H1 (cell line): Measurements from ENCODE around the gene NELL1. TPM values are rescaled to one million over a fixed set of nuclear protein-coding genes. Genes with fewer than 3 reads are reported as not detected.

Experiments used
- CTCF ChIA-PET: fragments of 300-600 bp; sonication (Branson Sonifier 250); formaldehyde crosslinking; loops from one replicate; lab custom pipeline; 2021; ENCODE audit not compliant: partially characterized antibody; lab: Charles Lee
- POLR2A ChIA-PET: fragments of 300-600 bp; sonication (Branson Sonifier 250); formaldehyde crosslinking; loops from one replicate; lab custom pipeline; 2021; ENCODE audit warnings: inconsistent platforms; ENCODE audit not compliant: partially characterized antibody; lab: Charles Lee
- DNase-seq, 2 experiments: peaks; one replicate each; pipeline versions ENCODE4 v3.0.0 to v3.0.0-alpha.2; 2010 to 2022; ENCODE audit warnings: low spot score in 2 of 2, low read depth in 1 of 2, mixed read lengths in 1 of 2
- FAIRE-seq: peaks from 2 replicates; lab custom pipeline; 2011; peaks lifted over from hg19 to GRCh38; lab: Jason Lieb, UNC
- H2AFZ ChIP-seq: 2 replicates; pipeline ENCODE4 v1.8.1; 2012; ENCODE audit warnings: low read length, inconsistent platforms
- H2AK5ac ChIP-seq: 2 replicates; pipeline ENCODE4 v1.6.1; 2013; ENCODE audit warnings: low read depth, low read length
- H2BK120ac ChIP-seq: replicated peaks from 2 replicates; pipeline ENCODE3; 2013; ENCODE audit warnings: low read depth, low read length, inconsistent platforms
- H2BK12ac ChIP-seq: 2 replicates; pipeline ENCODE4 v1.6.1; 2013; ENCODE audit warnings: low read depth, low read length
- H2BK15ac ChIP-seq: 2 replicates; pipeline ENCODE4 v1.6.1; 2013; ENCODE audit warnings: low read length
- H2BK20ac ChIP-seq: 2 replicates; pipeline ENCODE4 v1.6.1; 2013; ENCODE audit warnings: low read length
- H2BK5ac ChIP-seq: 2 replicates; pipeline ENCODE4 v1.6.1; 2013; ENCODE audit warnings: low read depth, low read length
- H3K14ac ChIP-seq: 2 replicates; pipeline ENCODE4 v1.6.1; 2013; ENCODE audit warnings: inconsistent platforms; ENCODE audit not compliant: insufficient read length
- H3K18ac ChIP-seq: 2 replicates; pipeline ENCODE4 v1.6.1; 2013; ENCODE audit warnings: low read length; ENCODE audit errors: extremely low read depth
- H3K23ac ChIP-seq: 2 replicates; pipeline ENCODE4 v1.6.1; 2013; ENCODE audit warnings: inconsistent platforms; ENCODE audit not compliant: insufficient read length
- H3K23me2 ChIP-seq: 2 replicates; pipeline ENCODE4 v1.6.1; 2013; ENCODE audit warnings: low read depth, low read length
- H3K27ac ChIP-seq: 2 replicates; pipeline ENCODE4 v1.6.1; 2011; ENCODE audit warnings: low read depth, low read length, inconsistent platforms
- H3K27me3 ChIP-seq, 4 experiments: replicated peaks in 1 of 4; 1 replicate in 1 of 4; 2 replicates in 3 of 4; pipeline versions ENCODE4 v1.6.1 to v1.8.1; 2011 to 2013; ENCODE audit warnings: low read length in 3 of 4, mild to moderate bottlenecking in 3 of 4, inconsistent platforms in 2 of 4, mixed read lengths in 2 of 4, moderate library complexity in 1 of 4; ENCODE audit not compliant: control insufficient read depth in 3 of 4, insufficient read depth in 3 of 4; ENCODE audit errors: extremely low read depth in 1 of 4
- H3K36me3 ChIP-seq, 4 experiments: 2 replicates each; pipeline versions ENCODE4 v1.6.1 to v1.8.1; 2011 to 2013; ENCODE audit warnings: mild to moderate bottlenecking in 4 of 4, low read length in 3 of 4, moderate library complexity in 2 of 4, control low read depth in 1 of 4, inconsistent platforms in 1 of 4; ENCODE audit not compliant: insufficient read depth in 4 of 4, control insufficient read depth in 2 of 4
- H3K4ac ChIP-seq: replicated peaks from 2 replicates; pipeline ENCODE3; 2013; ENCODE audit warnings: low read length, low read depth, mixed read lengths, inconsistent platforms; ENCODE audit not compliant: insufficient read length
- H3K4me1 ChIP-seq, 4 experiments: replicated peaks in 1 of 4; 1 replicate in 1 of 4; 2 replicates in 3 of 4; pipeline versions ENCODE4 v1.6.1 to v1.8.1; 2011 to 2013; ENCODE audit warnings: low read length in 3 of 4, inconsistent platforms in 2 of 4, mixed read lengths in 1 of 4; ENCODE audit not compliant: insufficient read depth in 4 of 4, control insufficient read depth in 3 of 4
- H3K4me2 ChIP-seq, 2 experiments: 2 replicates each; pipeline versions ENCODE4 v1.6.1 to v1.8.1; 2011 to 2013; ENCODE audit warnings: low read depth in 2 of 2, low read length in 2 of 2, control low read depth in 1 of 2, inconsistent platforms in 1 of 2, mild to moderate bottlenecking in 1 of 2; ENCODE audit not compliant: insufficient read depth in 1 of 2
- H3K4me3 ChIP-seq, 4 experiments: fragments of 200-600, 300-600 bp in 1 of 4; sonication (generic), shearing (Covaris generic), sonication (Bioruptor Twin) in 1 of 4; 2 replicates each; pipeline versions ENCODE4 v1.5.1 to v1.8.1; 2011 to 2016; ENCODE audit warnings: low read length in 4 of 4, low read depth in 3 of 4, control low read depth in 2 of 4, inconsistent platforms in 2 of 4, mild to moderate bottlenecking in 2 of 4, mixed read lengths in 1 of 4, moderate library complexity in 1 of 4; ENCODE audit not compliant: insufficient read depth in 2 of 4; ENCODE audit errors: extremely low read depth in 1 of 4
- H3K56ac ChIP-seq: replicated peaks from 2 replicates; pipeline ENCODE3; 2013; ENCODE audit warnings: low read depth, mild to moderate bottlenecking, mixed read lengths, low read length, inconsistent platforms; ENCODE audit not compliant: insufficient read length
- H3K79me1 ChIP-seq: 2 replicates; pipeline ENCODE4 v1.6.1; 2013; ENCODE audit warnings: low read depth, low read length, control low read depth
- H3K79me2 ChIP-seq, 2 experiments: 2 replicates each; pipeline versions ENCODE4 v1.6.1 to v1.8.1; 2012 to 2013; ENCODE audit warnings: low read length in 2 of 2, mild to moderate bottlenecking in 2 of 2, inconsistent platforms in 1 of 2; ENCODE audit not compliant: insufficient read depth in 2 of 2, control insufficient read depth in 1 of 2
- H3K9ac ChIP-seq, 4 experiments: replicated peaks in 1 of 4; 1 replicate in 1 of 4; 2 replicates in 3 of 4; pipeline versions ENCODE4 v1.6.1 to v1.8.1; 2011 to 2013; ENCODE audit warnings: low read depth in 3 of 4, low read length in 3 of 4, control low read depth in 2 of 4, mild to moderate bottlenecking in 2 of 4, moderate library complexity in 2 of 4, inconsistent platforms in 1 of 4; ENCODE audit errors: extremely low read depth in 1 of 4
- H3K9me3 ChIP-seq, 2 experiments: 2 replicates each; pipeline versions ENCODE4 v1.6.1 to v1.8.1; 2012 to 2013; ENCODE audit warnings: mild to moderate bottlenecking in 2 of 2, moderate library complexity in 2 of 2, control low read depth in 1 of 2, inconsistent platforms in 1 of 2, low read depth in 1 of 2, low read length in 1 of 2, mixed read lengths in 1 of 2; ENCODE audit not compliant: insufficient read depth in 2 of 2
- H4K20me1 ChIP-seq, 2 experiments: replicated peaks in 1 of 2; 2 replicates each; pipeline versions ENCODE3 to v1.8.1; 2011 to 2013; ENCODE audit warnings: inconsistent platforms in 2 of 2, low read length in 2 of 2, mild to moderate bottlenecking in 1 of 2; ENCODE audit not compliant: insufficient read depth in 2 of 2, control insufficient read depth in 1 of 2
- H4K5ac ChIP-seq: 2 replicates; pipeline ENCODE4 v1.6.1; 2013; ENCODE audit warnings: low read length, low read depth, mixed read lengths, inconsistent platforms; ENCODE audit not compliant: insufficient read length
- H4K8ac ChIP-seq: 2 replicates; pipeline ENCODE4 v1.8.0; 2013; ENCODE audit warnings: mild to moderate bottlenecking, moderate library complexity, low read length, inconsistent platforms; ENCODE audit not compliant: insufficient read depth; ENCODE audit errors: extremely low read depth
- H4K91ac ChIP-seq: replicated peaks from 2 replicates; pipeline ENCODE3; 2013; ENCODE audit warnings: low read length, mixed read lengths, inconsistent platforms; ENCODE audit not compliant: insufficient read length
- ATF3 ChIP-seq: IDR thresholded peaks from 2 replicates; pipeline ENCODE4 v1.6.1; 2011; ENCODE audit warnings: low read depth, mild to moderate bottlenecking, low read length; ENCODE audit not compliant: insufficient read depth
- BCL11A ChIP-seq, 2 experiments: IDR thresholded peaks; one replicate each; pipeline ENCODE4 v1.6.1; 2011; ENCODE audit warnings: low read depth in 2 of 2, low read length in 2 of 2, mild to moderate bottlenecking in 2 of 2
- CTBP2 ChIP-seq: IDR thresholded peaks from 2 replicates; pipeline ENCODE4 v1.7.0; 2011; ENCODE audit warnings: borderline replicate concordance, mild to moderate bottlenecking, moderate library complexity, mixed read lengths, low read length; ENCODE audit not compliant: insufficient read depth, insufficient read length
- GTF2F1 ChIP-seq: IDR thresholded peaks from 2 replicates; pipeline ENCODE4 v1.6.1; 2012; ENCODE audit warnings: low read depth, low read length, improper control_type of control experiment, borderline replicate concordance
- HDAC2 ChIP-seq, 2 experiments: fragments of 300-600 bp in 1 of 2; sonication (generic) in 1 of 2; IDR thresholded peaks; 2 replicates each; pipeline ENCODE4 v1.6.1; 2011 to 2012; ENCODE audit warnings: low read depth in 2 of 2, low read length in 2 of 2, mild to moderate bottlenecking in 2 of 2, moderate library complexity in 2 of 2, borderline replicate concordance in 1 of 2, inconsistent platforms in 1 of 2
- HDAC6 ChIP-seq: IDR thresholded peaks from one replicate; pipeline ENCODE4 v1.7.1; 2012; ENCODE audit warnings: low read depth, mild to moderate bottlenecking, inconsistent platforms, low read length, moderate library complexity
- JUN ChIP-seq: IDR thresholded peaks from 2 replicates; pipeline ENCODE4 v1.6.1; 2011; ENCODE audit warnings: low read depth, mild to moderate bottlenecking, improper control_type of control experiment, low read length
- JUND ChIP-seq: IDR thresholded peaks from 2 replicates; pipeline ENCODE4 v1.6.1; 2011; ENCODE audit warnings: mild to moderate bottlenecking, improper control_type of control experiment, low read length
- NRF1 ChIP-seq: IDR thresholded peaks from 2 replicates; pipeline ENCODE4 v1.6.1; 2011; ENCODE audit warnings: mild to moderate bottlenecking, low read depth, low read length, improper control_type of control experiment
- PHF8 ChIP-seq: fragments of 200-600 bp; sonication (generic); conservative IDR thresholded peaks from 2 replicates; pipeline ENCODE4 v1.7.1; 2012; ENCODE audit warnings: low read depth, mild to moderate bottlenecking, inconsistent platforms, low read length, moderate library complexity
- POLR2A ChIP-seq, 2 experiments: IDR thresholded peaks; 1 replicate in 1 of 2; 2 replicates in 1 of 2; pipeline ENCODE4 v1.6.1; 2011; ENCODE audit warnings: low read depth in 2 of 2, low read length in 2 of 2, mild to moderate bottlenecking in 2 of 2; ENCODE audit errors: control extremely low read depth in 1 of 2
- SAP30 ChIP-seq: fragments of 300-600 bp; sonication (generic); IDR thresholded peaks from 2 replicates; pipeline ENCODE4 v1.7.1; 2012; ENCODE audit warnings: low read length, moderate library complexity, mild to moderate bottlenecking, inconsistent platforms; ENCODE audit not compliant: insufficient read depth, insufficient replicate concordance
- WGBS, 2 experiments: shearing (Covaris generic) in 1 of 2; methylation state at CpG; one replicate each; pipeline versions ENCODE4 v1.1.6 to v1.1.7; 2013 to 2015; ENCODE audit warnings: low lambda C conversion rate in 2 of 2, mixed read lengths in 2 of 2, inconsistent platforms in 1 of 2, low coverage in 1 of 2, missing lambda C conversion rate in 1 of 2; ENCODE audit not compliant: insufficient replicate concordance in 2 of 2, insufficient coverage in 1 of 2, insufficient read length in 1 of 2; ENCODE audit errors: extremely low coverage in 1 of 2, missing lambda C conversion rate in 1 of 2; 5-methylcytosine and 5-hydroxymethylcytosine counted together
- polyA plus RNA-seq, 7 experiments: library from polyadenylated mRNA; depleted of rRNA in 3 of 7; stranded (reverse) in 5 of 7; unstranded in 2 of 7; fragments of >200 nt in 5 of 7; fragments of 200-250 nt in 2 of 7; gene quantifications; 1 replicate in 5 of 7; 2 replicates in 1 of 7; 4 replicates in 1 of 7; pipeline versions ENCODE4 v1.2.1 to v1.2.3, GENCODE V29; 2011 to 2013; ENCODE audit warnings: missing spikeins in 2 of 7, mixed read lengths in 2 of 7
- total RNA-seq: library from RNA; stranded (reverse); fragmentation: NEBNext Ultra II Directional; extraction: Animal tissue kit (Norgen Biotek cat#: 25700); gene quantifications from 2 replicates; pipeline ENCODE4 v1.2.1, GENCODE V29; 2021

The NELL1 gene
- total and polyA plus RNA-seq, 2 of the 8 experiments (the other 6 are each of a cell fraction or from before 2014, with no cell fraction given), result 0.21 TPM; not detected in 1

GRCh38 chr11:21461701-21462100 lies 792.3 kb downstream of the NELL1 start:
- H3K4me3 ChIP-seq, result no peak overlapping the region
- DNase-seq, result no peak
- no peak overlapping the region for H2BK5ac ChIP-seq
- H3K23me2 ChIP-seq, result no peaks in the 10 kb centered on the region
- H3K9me3 ChIP-seq, result no peaks in the 10 kb centered on the region
- H2BK12ac ChIP-seq, result no peak overlapping the region
- H2AFZ ChIP-seq, result no peak overlapping the region
- H3K14ac ChIP-seq, result no peak overlapping the region
- no peaks in the 10 kb centered on the region for H3K79me1 ChIP-seq
- no peak overlapping the region for H3K23ac ChIP-seq
- WGBS, 2 experiments, result 92% methylated on average over 1 of the region's 1 CpG; no CpG with 5 or more reads in 1 of the 2 experiments
- TF ChIP-seq ATF3 (no peak), POLR2A (IDR thresholded peaks at IDR 0.05; ENCODE audit: control extremely low read depth in 1 of 2, low read depth in 2 of 2, low read length in 2 of 2) (no peak), JUND (no peak), JUN (no peak), GTF2F1 (no peak), NRF1 (no peak), BCL11A (IDR thresholded peaks at IDR 0.05; ENCODE audit: low read depth in 2 of 2, low read length in 2 of 2) (no peak), SAP30 (no peak), CTBP2 (no peak), PHF8 (no peak), HDAC2 (IDR thresholded peaks at IDR 0.05; ENCODE audit: borderline replicate concordance in 1 of 2, low read depth in 2 of 2, low read length in 2 of 2) (no peak), HDAC6 (no peak)
- H3K9ac ChIP-seq, result no peak overlapping the region
- no peak overlapping the region for H3K56ac ChIP-seq
- H3K4ac ChIP-seq, result no peak overlapping the region
- no peak overlapping the region for H4K91ac ChIP-seq
- no peak overlapping the region for H4K5ac ChIP-seq
- H2BK15ac ChIP-seq, result no peak overlapping the region
- H3K27me3 ChIP-seq, result no peaks in the 10 kb centered on the region
- H3K27ac ChIP-seq, result no peak overlapping the region
- H2AK5ac ChIP-seq, result no peak overlapping the region
- ChIA-PET CTCF (no interaction called here), POLR2A (no interaction called here)
- no peaks in the 10 kb centered on the region for H3K36me3 ChIP-seq
- H3K4me1 ChIP-seq, result peaks cover 0 to 4% (median 0%) of the 10 kb centered on the region in 4 experiments; a peak in 2 of 7 replicates
- H3K18ac ChIP-seq, result no peak overlapping the region
- H4K8ac ChIP-seq, result no peak overlapping the region
- no peaks in the 10 kb centered on the region for H4K20me1 ChIP-seq
- H3K79me2 ChIP-seq, result no peaks in the 10 kb centered on the region
- H2BK120ac ChIP-seq, result no peak overlapping the region
- no peak overlapping the region for H3K4me2 ChIP-seq
- H2BK20ac ChIP-seq, result no peak overlapping the region
- no peak for FAIRE-seq
